Stimulated activated CD4-positive, alpha-beta T cell treated with anti-CD3 and anti-CD28 coated beads, Interleukin-1b, Interleukin-23, amount 100 ng/mL, for 48 hours (primary cell): ENCODE results near the gene FOXM1.

Experiments
- DNase-seq: peaks from one replicate; pipeline ENCODE4 v3.0.0-alpha.2; 2020

FOXM1 gene

DNA sequence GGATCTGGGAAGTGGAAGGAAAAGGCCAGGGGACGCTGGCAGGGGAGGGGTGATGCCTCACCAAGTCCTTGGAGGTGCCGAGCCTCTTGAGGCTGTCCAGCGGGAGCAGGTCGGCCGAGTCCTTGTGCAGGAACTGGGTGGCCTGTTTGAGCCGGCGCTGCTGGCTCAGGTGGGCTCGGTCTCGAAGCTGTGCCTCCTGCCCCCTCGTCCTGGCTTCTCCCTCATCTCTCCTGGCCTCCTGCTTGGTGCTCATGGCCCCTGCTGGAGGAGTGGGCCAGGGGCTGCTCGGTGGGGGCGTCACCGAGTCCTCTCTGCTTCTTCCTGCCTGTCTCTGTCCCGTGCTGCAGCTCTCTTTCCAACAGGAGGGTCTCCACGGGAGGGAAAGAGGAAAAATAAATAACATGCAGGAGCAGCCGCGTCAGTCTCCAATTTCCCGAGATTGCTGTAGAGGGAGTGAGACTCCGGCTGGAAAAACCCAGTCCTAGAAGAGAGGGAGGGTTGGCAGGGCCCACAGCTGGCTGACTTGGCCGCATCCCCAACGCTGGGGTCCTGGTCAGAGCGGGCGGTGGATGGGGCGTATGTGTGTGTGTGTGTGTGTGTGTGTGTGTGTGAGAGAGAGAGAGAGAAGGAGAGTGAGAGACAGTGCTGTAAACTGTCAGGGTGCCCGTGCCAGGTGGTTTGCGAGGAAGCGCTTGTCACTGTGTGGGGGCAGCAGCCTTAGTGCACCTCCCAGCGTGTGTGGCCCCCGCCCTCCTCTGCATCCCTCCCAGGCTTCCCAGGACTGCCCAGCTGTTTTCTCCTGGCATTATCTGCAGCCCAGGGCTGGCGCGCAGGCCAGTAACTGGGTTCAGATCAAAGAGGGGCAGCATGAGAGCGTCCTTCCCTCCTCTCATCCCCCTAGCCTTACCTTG, 42.1 kb downstream of the FOXM1 start, which contains the start of gene NRIP2:
Gene NRIP2, minus strand, starts transcription at position 455 of the 911 bp plus-strand sequence. Its CDS starts 52 bp downstream, at position 403.
- no peak for DNase-seq

DNA sequence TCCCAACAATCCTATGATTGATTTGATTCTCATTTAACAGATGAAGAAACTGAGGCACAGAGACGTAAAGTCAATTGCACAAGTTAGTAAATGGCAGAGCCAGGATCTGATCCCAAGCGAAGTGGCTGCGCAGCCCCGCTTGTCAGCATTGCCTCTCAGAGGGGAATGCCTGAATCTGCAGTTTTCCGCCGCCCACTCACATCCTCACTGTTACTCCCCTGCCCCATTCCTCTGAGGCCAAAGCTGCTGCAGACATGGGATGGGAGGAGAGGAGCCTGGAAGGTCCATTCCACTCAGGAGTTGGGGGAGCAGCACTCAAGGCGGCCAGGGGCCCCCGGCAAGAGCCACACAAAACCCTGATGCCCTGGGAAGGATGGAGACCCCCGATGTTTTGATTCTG, 43.2 kb downstream of the FOXM1 start:
- DNase-seq: no peak

DNA sequence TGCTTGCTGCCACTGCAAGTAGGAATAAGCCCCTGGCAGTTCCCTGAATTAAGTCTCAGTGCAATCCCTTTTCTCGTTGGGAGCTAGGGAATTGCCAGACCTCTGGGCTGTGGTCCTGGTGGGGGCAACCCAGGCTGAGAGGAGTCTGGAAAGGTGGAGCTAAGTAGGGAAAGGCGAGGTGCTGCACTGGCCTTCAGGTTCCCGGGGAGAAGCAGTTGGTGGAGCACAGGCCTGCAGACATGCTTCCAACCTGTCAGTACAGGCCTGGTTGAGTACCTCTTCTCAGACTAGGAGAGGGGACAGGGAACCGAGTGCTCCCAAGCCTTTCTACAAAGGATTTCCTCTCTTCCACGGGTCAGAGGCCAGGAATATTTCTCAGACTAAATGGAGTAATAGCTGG, 43.6 kb downstream of the FOXM1 start:
- DNase-seq: no peak

DNA sequence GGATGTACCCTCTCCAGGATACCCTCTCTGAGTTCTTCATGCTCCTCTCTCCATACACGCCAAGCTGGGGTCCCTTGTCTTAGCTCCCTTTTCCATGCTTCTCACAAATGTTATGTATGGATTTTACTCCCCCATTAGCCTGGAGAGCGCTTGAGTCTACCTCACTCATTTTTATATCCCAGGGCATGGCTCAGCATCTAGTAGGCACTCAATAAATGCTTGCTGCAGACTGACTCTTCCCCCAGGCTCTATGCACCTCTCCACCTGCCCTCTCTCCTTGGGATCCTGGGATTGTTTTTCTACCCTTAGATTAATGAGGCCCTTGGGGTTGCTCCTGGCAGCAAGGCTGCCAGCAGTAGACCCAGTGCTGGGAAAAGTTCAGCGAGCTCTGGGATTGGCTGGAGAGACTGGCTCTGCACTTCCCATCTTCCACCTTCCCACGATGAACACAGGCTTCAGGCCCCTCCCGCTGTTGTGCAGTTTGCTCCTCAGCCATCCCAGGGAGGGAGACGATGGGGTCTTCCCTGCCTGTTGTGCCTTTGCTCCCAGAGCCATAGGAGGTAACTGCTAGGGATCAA, 44.3 kb downstream of the FOXM1 start:
- DNase-seq: no peak

DNA sequence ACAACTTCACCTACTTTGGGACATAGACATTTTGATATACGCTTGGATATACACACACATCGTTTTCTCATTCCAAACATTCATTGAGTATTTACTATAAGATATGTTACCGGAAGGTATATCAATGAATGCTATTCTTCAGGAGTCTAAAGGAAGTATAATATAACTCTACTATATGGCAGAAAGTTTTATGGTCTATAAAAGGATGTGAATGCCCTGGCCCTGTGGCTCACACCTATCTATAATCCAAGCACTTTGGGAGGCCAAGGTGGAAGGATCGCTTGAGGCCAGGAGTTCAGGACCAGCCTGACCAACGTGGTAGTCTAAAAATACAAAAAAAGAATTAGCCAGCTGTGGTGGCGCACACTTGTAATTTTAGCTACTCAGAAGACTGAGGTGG, 47.7 kb downstream of the FOXM1 start:
- no peak for DNase-seq

DNA sequence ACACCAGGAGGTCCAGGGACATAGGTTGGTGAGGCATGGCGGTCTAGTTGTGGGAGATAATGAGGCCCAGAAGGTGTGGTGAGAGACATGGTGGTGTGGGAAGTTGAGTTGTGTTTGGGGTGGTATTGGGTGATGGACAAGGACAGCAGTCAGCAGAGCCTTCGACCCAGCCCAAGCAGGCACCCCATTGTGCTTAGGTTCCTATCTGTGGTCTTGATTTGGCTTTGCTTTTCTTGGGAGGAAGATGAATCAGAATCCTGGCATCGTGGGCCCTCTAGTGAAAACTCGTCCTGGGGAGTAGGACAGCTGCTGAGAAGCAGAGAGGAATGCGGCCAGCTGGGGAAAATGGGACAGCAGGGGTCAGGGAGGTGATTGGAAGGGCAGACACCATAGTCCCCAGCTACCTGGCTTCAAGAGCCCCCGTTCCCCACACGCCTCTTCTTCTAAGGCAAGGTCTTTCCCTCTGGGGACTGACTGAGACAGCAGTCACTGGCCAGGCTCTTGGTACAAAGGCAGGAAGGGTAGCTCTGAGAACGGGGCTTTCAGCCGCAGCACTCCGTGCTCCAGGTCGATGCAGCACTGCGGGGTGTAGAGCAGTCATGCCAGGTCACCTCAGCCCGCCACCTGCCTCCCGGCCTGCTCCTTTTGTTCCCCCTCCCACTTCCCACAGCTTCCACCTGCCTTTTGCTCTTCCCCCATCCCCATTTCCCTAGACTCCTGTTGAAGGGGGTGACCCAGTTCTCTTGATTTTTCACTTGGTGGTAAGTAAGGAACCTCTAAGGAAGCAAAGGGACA, 50.1 kb downstream of the FOXM1 start:
- DNase-seq: no peak

DNA sequence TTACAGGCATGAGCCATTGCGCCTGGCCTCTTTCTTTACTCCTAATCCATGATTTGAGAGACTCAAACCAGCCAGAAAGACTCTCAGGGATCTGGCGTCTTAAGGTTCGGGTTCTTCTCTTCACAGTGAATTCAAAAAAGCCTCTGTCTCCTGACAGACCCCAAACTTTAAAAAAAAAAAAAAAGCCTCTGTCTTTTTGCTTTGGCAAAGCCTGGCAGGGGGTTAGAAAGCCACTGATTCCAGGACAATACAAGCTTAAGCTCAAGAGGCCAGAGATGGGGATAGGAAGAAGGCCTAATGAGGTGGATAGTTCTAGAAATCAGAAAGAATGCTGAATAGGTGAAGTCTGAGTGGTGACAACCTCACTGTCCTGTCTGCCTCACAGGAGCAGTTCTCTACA, 50.9 kb downstream of the FOXM1 start:
- no peak for DNase-seq

DNA sequence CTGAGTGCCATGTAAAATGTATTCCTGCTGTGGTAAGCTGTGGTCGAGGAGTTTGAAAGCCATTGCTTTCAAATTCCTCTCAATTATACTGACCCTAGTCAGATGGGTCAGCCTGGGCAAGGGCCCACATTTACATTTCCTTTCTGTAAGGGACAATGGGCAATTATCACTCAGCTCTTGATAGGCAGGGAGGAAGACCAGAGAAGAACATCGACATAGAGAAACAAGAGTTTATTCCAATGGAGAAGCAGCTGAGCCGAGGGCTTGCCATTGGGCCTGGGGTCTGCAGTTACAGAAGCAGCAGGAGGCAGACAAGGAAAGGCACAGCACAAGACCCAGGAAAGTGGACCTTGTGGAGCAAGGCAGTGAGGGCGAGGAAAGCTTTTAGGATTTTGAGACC, 51.8 kb downstream of the FOXM1 start:
- no peak for DNase-seq

DNA sequence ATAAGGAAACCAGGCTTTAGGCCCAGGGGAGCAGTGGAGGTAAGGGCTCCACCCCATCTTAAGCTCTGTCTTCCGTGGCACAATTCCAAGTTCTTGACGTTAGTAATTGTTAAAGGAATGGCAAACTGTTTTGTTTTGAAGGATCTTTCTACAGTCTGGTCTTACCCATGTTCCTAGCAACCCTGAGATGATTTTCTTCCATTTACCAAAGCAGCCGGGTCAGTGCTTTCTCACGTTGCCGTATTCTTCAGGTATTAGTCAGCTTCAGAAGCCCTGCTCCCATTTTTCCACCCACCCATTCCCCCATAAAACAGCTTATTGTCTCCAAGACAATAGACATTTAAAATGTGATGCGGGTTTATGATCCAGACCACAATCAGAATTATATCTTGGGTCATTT, 52.4 kb downstream of the FOXM1 start:
- DNase-seq: no peak

DNA sequence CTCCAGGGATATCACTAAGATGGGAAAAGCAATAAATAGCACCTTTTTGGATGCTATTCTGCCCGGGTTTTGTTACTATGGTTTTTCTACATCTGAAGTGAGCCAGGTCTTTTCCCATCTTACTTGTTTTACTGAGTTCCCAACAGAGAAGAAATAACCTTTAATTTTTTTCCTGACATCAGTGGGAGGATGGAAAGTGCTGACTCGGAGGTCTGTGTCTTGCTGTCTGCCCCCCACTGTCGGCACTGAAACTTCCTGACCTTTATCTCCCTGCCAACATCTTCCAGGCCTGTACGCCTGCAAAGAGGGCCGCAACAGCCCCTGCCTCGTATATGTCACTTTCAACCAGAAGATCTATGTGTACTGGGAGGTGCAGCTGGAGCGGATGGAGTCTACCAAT, 53.5 kb downstream of the FOXM1 start:
- DNase-seq: no peak

DNA sequence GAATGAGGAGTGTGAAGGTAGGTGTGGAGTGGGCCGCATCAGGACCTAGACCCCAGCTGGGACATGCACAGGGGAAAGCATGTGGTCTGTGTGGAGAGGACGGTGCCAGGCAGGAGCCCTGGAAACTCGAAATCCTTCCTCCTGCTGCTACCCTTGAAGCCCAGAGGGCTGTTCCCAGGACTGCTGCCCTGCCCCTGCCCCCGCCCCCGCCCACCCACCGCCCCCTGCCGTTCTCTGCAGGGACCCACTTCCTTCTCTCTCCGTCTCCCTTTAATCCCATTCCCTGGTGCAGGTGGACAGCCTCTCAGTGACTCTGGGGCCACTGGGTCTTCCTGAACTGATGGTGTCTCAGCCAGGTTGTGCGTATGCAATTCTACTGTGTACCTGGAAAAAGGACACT, 56.5 kb downstream of the FOXM1 start:
- no peak for DNase-seq

DNA sequence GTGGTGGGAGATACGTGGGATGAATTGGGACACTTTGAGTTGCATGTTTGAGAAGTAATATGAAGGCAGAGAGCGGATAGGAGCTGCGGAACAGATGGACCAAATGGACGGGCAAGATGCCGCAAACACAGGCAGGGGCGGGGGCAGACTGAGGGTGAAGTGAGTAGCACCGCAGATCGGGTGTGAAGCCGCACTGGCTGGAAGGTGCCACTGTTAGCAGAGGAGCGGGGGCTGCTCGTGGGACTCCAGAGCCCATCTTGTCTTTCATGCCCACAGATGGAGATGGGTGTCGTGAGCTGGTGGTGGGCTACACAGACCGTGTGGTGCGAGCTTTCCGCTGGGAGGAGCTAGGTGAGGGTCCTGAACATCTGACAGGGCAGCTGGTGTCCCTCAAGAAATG, 57.2 kb downstream of the FOXM1 start:
- DNase-seq: no peak

DNA sequence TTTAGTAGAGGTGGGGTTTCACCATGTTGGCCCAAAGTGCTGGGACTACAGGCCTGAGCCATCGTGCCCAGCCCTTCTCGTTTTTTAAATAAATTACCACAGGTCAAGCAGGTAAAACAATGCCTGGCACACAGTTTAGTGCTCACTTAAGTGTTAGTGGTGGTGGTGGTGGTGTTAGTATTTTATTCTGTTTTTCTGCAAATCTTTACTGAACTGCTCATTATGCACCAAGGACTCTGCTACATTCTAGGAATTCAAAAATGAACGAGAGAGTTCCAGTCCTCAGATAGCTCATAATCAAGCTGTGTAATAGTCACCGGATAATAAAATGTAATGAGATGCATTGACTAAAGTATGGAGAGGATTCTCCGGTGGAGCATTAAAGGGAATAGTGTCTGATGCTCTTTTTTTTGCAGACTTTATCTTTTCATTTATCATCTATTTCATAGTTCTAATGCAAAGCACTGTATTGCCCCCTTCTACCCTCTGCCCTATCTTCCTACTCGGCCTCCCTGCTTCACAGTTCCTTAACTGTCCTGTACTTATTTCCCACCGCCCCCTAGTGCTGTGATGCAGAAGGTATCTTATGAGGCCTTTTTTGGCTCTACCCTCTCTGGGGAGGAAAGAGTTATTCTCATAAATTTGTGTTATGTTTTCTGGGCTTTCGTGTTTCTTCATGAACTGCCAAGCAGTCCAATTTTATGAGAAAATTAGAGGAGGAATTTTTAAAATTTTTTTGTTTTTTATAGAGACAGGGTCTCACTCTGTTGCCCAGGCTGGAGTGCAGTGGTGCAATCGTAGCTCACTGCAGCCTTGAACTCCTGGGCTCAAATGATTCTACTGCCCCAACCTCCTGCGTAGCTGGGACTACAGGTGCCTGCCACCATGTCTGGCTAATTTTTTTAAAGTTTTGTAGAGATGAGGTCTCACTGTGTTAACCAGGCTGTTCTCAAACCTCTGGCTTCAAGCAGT, 63.5 kb downstream of the FOXM1 start:
- DNase-seq: peak; percentile 51

DNA sequence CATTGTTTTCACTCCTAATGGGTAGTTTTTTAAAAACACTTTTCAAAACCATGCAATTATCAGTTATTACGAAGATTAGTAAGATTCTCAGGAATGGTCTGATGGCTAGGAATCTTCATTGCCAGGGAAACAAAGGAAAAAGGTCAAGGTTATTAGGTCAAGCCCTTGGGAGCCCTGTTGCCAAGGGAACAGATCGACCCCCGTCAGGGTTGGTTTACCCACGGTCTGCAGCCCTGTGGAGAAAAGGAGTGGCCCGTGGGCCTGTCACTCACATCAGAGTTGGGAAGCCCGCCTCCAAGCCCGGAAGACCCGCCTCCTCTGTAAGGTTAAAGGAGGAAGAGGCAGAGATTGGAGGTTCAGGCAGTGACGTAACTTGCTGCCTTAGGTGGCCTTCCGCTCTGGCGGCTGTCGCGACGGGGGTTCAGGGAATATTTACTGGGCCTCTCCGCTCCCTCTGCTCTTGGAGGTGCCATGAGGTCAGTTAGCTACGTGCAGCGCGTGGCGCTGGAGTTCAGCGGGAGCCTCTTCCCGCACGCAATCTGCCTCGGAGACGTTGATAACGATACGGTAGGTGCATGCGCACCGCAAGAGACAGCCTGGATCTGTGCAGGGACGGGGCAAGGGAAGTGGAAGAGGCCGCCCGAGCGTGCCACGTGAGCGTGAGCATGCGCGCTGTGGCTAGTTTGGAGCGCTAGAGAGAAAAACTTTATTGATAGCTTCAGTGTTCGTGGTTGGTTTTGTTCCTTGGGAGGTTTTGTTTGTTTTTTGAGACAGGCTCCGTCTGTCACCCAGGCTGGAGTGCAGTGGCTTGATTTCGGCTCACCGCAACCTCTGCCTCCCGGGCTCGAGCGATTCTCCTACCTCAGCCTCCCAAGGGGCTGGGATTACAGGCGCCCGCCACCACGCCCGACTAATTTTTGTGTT, 64.4 kb downstream of the FOXM1 start, which contains the start of gene ITFG2:
Gene ITFG2, plus strand, starts transcription at position 379 of the 924 bp plus-strand sequence. Its CDS starts 93 bp downstream, at position 472.
- DNase-seq: peak; percentile 97

DNA sequence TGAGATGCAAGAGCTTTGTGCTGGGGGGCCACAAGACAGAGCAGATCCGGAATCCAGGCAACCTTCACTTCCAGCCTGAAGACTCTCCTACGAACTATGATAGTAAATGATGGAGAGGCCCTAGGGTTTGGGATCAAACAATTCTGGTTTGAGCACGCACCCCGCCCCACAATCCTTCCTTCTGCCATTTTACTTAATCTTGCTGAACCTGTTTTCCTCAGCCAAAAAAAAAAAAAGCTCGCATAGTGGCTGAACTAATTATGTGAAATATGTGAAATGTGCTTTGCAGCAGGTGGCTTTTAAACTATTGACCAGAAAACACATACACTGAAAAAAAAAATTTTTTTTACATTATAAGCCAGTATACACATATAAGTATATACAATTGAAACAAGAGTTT, 65.2 kb downstream of the FOXM1 start:
- DNase-seq: no peak
